Nephron (organoid): ENCODE measurements around the gene SP140L.
"Not testable (repeated sequence)": the region's sequence is repeated elsewhere in the genome, so short reads cannot be mapped to it uniquely, and the experiment has no call there.

Experiments used
- H3K27ac Mint-ChIP-seq, 3 experiments: 2 replicates each; pipeline ENCODE4 v1.8.0; 2020; ENCODE audit warnings: mixed read lengths in 3 of 3, mild to moderate bottlenecking in 2 of 3, moderate library complexity in 1 of 3
- H3K27me3 Mint-ChIP-seq: 2 replicates; pipeline ENCODE4 v1.8.0; 2021; ENCODE audit warnings: low read depth, mild to moderate bottlenecking, moderate library complexity, mixed read lengths
- H3K36me3 Mint-ChIP-seq: 2 replicates; pipeline ENCODE4 v1.8.0; 2020; ENCODE audit warnings: low read depth, mixed read lengths
- H3K4me1 Mint-ChIP-seq: 2 replicates; pipeline ENCODE4 v1.8.0; 2020; ENCODE audit warnings: mixed read lengths
- H3K4me3 Mint-ChIP-seq, 3 experiments: 2 replicates each; pipeline ENCODE4 v1.8.0; 2020; ENCODE audit warnings: mild to moderate bottlenecking in 3 of 3, mixed read lengths in 3 of 3, moderate library complexity in 2 of 3
- H3K9me3 Mint-ChIP-seq: 2 replicates; pipeline ENCODE4 v1.8.0; 2020; ENCODE audit warnings: mixed read lengths
- CTCF ChIP-seq, 3 experiments: fragments of 200-600 bp; sonication (generic); IDR thresholded peaks; one replicate each; pipeline ENCODE4 v1.5.0; 2021; ENCODE audit warnings: antibody characterized with exemption in 3 of 3; ENCODE audit not compliant: unreplicated experiment in 3 of 3

Gene SP140L

DNA sequence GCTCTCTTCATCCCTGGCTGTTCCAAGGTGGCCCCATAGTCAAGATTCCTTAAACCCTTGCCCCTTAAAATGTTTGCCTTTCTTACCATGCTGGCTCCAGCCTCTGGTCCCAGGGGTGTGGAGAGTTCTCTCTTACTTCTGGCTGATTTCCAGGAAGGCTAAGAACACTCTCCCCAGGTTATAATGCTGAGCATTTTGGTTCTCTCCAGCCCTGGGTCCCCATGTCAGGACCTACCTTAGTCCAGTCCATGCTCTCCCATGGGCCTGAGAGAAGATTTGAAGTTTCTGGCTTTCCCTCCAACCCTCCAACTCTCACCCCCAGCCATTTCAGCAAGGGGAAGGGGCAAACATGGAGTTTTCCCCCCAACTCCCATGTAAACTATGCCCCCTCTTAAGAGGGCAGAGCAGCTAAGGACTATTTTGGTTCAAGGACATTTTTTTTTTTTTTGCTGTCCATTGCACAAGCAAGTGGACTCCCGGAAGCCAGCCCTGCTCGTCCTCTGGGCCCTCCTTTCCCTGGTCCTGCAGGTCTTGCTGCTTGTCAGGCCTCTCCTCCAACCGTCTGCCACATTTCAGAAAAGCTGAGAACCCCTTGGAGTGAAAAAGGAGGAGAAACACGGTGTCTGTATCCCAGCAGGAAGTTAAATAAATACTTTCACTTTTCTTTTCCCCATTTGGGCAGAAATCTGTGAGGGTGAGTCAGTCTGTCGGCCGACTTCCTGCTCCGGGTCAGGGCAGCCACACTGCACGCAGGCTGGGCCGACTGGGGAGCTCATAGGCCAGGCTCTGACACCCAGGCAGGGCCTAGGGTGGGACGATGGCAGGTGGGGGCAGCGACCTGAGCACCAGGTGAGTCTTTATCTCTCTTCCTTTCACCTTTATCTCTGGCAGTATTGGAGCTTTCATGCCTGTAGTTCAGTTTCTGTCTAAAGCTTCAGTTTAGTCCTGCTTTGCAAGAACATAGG lies at the start of gene SP140L:
Gene SP140L, plus strand, starts transcription at position 741 of the 965 bp plus-strand sequence. Its CDS starts 77 bp downstream, at position 818.
- peak within 1 kb of the TSS; percentile 12 to 80 (median 59) for H3K4me3 Mint-ChIP-seq
- peak within 1 kb of the TSS; percentile 61 to 94 (median 84) for H3K27ac Mint-ChIP-seq
- H3K36me3 Mint-ChIP-seq, result no peaks in the 10 kb centered on the region
- H3K9me3 Mint-ChIP-seq, result peaks cover 14% of the 10 kb centered on the region
- peaks cover 9% of the 10 kb centered on the region for H3K27me3 Mint-ChIP-seq
- no peak for TF ChIP-seq CTCF (IDR thresholded peaks at IDR 0.05; ENCODE audit: unreplicated experiment in 3 of 3)
- H3K4me1 Mint-ChIP-seq, result peaks cover 17% of the 10 kb centered on the region

GRCh38 chr2:230282936-230283335 lies 44.1 kb upstream of the SP140L start:
- Mint-ChIP-seq H3K36me3 (no peaks in the 10 kb centered on the region), H3K27ac (no peak overlapping the region), H3K9me3 (peaks cover 14% of the 10 kb centered on the region), H3K4me1 (peaks cover 10% of the 10 kb centered on the region), H3K4me3 (no peak overlapping the region), H3K27me3 (peaks cover 8% of the 10 kb centered on the region)
- TF ChIP-seq CTCF (IDR thresholded peaks at IDR 0.05; ENCODE audit: unreplicated experiment in 3 of 3), result no peak

- Mint-ChIP-seq H3K36me3 (no peaks in the 10 kb centered on the region), H3K4me3 (no peak overlapping the region), H3K27me3 (peaks cover 8% of the 10 kb centered on the region), H3K9me3 (no peaks in the 10 kb centered on the region), H3K4me1 (peaks cover 10% of the 10 kb centered on the region), H3K27ac (no peak overlapping the region)
- TF ChIP-seq CTCF (IDR thresholded peaks at IDR 0.05; ENCODE audit: unreplicated experiment in 3 of 3), result no peak
Measured at GRCh38 chr2:230286048-230286447, 40.9 kb upstream of the SP140L start.

DNA sequence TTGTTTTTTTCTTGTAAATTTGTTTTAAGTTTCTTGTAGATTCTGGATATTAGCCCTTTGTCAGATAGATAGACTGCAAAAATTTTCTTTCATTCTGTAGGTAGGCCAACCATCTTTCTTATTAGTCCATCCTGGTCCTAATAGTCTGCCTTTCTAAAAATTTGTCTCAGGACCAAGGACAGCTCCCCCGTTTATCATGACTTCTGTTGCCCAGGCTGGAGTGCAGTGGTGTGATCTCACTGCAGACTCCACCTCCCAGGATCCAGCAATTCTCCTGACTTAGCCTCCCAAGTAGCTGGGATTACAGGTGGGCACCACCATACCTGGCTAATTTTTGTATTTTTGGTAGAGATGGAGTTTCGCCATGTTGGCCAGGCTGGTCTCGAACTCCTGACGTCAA lies 37.7 kb upstream of the SP140L start:
- not testable (repeated sequence) for H3K36me3 Mint-ChIP-seq, H3K9me3 Mint-ChIP-seq, H3K27ac Mint-ChIP-seq, H3K27me3 Mint-ChIP-seq
- Mint-ChIP-seq H3K4me3 (peak overlapping the region in 1 of 3 experiments; percentile 34), H3K4me1 (peaks cover 10% of the 10 kb centered on the region)

DNA sequence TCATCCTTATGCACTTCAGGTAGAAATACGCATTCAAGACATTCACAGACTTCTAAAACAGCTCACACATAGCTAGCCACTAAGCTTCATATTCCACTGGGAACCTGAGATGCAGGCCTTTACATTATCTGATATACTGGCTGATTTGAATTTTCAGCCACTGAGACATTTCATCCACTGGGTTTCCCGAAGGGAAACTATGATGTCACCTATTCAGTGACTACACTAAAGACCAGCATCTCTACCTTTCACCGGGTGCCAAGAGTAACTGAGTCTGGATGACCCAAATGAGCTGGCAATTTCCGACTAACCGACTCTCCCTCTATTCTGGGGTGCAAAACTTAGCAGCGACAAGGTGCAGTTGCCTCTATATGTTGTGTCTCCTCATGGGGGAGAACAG lies 31.8 kb upstream of the SP140L start:
- H3K4me3 Mint-ChIP-seq, result no peak overlapping the region
- no peaks in the 10 kb centered on the region for H3K4me1 Mint-ChIP-seq
- peaks cover under 1% of the 10 kb centered on the region for H3K9me3 Mint-ChIP-seq
- peaks cover 7% of the 10 kb centered on the region for H3K27me3 Mint-ChIP-seq
- no peak overlapping the region for H3K27ac Mint-ChIP-seq
- no peaks in the 10 kb centered on the region for H3K36me3 Mint-ChIP-seq
- no peak for TF ChIP-seq CTCF (IDR thresholded peaks at IDR 0.05; ENCODE audit: unreplicated experiment in 3 of 3)

GRCh38 chr2:230296917-230297316 lies 30.1 kb upstream of the SP140L start:
- no peak for TF ChIP-seq CTCF (IDR thresholded peaks at IDR 0.05; ENCODE audit: unreplicated experiment in 3 of 3)
- no peaks in the 10 kb centered on the region for H3K36me3 Mint-ChIP-seq
- H3K27ac Mint-ChIP-seq, result no peak overlapping the region
- H3K4me3 Mint-ChIP-seq, result no peak overlapping the region
- peaks cover 7% of the 10 kb centered on the region for H3K27me3 Mint-ChIP-seq
- H3K9me3 Mint-ChIP-seq, result peaks cover 5% of the 10 kb centered on the region
- no peaks in the 10 kb centered on the region for H3K4me1 Mint-ChIP-seq
